HG03571 (cell line): ENCODE results near the gene NSD2.
"Not testable (repeated sequence)": the region's sequence is repeated elsewhere in the genome, so short reads cannot be mapped to it uniquely, and the experiment has no call there.

Source experiments
- ATAC-seq: cut with Tn5 transposase; IDR thresholded peaks from one replicate; pipeline ENCODE4 v1.9.1; 2021; ENCODE audit not compliant: unreplicated experiment

NSD2 gene

GRCh38 chr4:2031161-2031560 is 160.0 kb downstream of the NSD2 start:
- not testable (repeated sequence) for ATAC-seq
